Fibroblast of lung (primary cell): ENCODE results near the gene BCCIP. TPM values are rescaled to one million over a fixed set of nuclear protein-coding genes. Genes with fewer than 3 reads are reported as not detected.

ENCODE experiments used
- DNase-seq, 2 donors: peaks; one replicate each; pipeline versions ENCODE4 v3.0.0 to v3.0.0-alpha.2; 2010; ENCODE audit warnings: low read depth in 2 of 2
- H2AFZ ChIP-seq: 2 replicates; pipeline ENCODE4 v1.5.1; 2012; ENCODE audit warnings: low read length, control low read depth, inconsistent platforms
- H3K27ac ChIP-seq: 2 replicates; pipeline ENCODE4 v1.5.1; 2011; ENCODE audit warnings: low read length, control low read depth; ENCODE audit not compliant: insufficient read depth
- H3K27me3 ChIP-seq: 2 replicates; pipeline ENCODE4 v1.5.1; 2011; ENCODE audit warnings: mild to moderate bottlenecking, low read length; ENCODE audit not compliant: control insufficient read depth, insufficient read depth
- H3K36me3 ChIP-seq: 2 replicates; pipeline ENCODE4 v1.5.1; 2011; ENCODE audit warnings: low read length; ENCODE audit not compliant: control insufficient read depth, insufficient read depth
- H3K4me1 ChIP-seq: 2 replicates; pipeline ENCODE4 v1.5.1; 2011; ENCODE audit warnings: low read length; ENCODE audit not compliant: control insufficient read depth, insufficient read depth; ENCODE audit errors: extremely low read depth
- H3K4me2 ChIP-seq: 2 replicates; pipeline ENCODE4 v1.5.1; 2011; ENCODE audit warnings: low read length, control low read depth; ENCODE audit not compliant: insufficient read depth; ENCODE audit errors: extremely low read depth
- H3K4me3 ChIP-seq, 4 experiments: fragments of 200-600 bp in 1 of 4; sonication (generic) in 1 of 4; replicated peaks in 1 of 4; 2 replicates each; pipeline ENCODE4 v1.5.1; 2011 to 2016; ENCODE audit warnings: low read length in 4 of 4, low read depth in 3 of 4, mild to moderate bottlenecking in 3 of 4, control low read depth in 2 of 4, inconsistent platforms in 1 of 4, mixed read lengths in 1 of 4; ENCODE audit not compliant: insufficient read depth in 1 of 4; ENCODE audit errors: control extremely low read depth in 1 of 4
- H3K79me2 ChIP-seq: 2 replicates; pipeline ENCODE4 v1.5.1; 2012; ENCODE audit warnings: mild to moderate bottlenecking, low read length, inconsistent platforms; ENCODE audit not compliant: control insufficient read depth, insufficient read depth
- H3K9ac ChIP-seq: 2 replicates; pipeline ENCODE4 v1.5.1; 2011; ENCODE audit warnings: mild to moderate bottlenecking, low read length, control low read depth; ENCODE audit not compliant: insufficient read depth
- H3K9me3 ChIP-seq: 2 replicates; pipeline ENCODE4 v1.5.1; 2012; ENCODE audit warnings: low read depth, low read length; ENCODE audit not compliant: control insufficient read depth, insufficient read depth
- H4K20me1 ChIP-seq: 2 replicates; pipeline ENCODE4 v1.5.1; 2011; ENCODE audit warnings: low read length; ENCODE audit not compliant: control insufficient read depth, insufficient read depth; ENCODE audit errors: extremely low read depth
- EZH2 ChIP-seq: IDR thresholded peaks from 2 replicates; pipeline ENCODE4 v1.5.1; 2012; ENCODE audit warnings: low read length, control low read depth, mild to moderate bottlenecking; ENCODE audit errors: missing control alignments
- polyA plus RNA-seq, 2 donors: library from polyadenylated mRNA; depleted of rRNA in 1 of 2; stranded (reverse) in 1 of 2; unstranded in 1 of 2; fragments of >200 nt; gene quantifications; 2 replicates each; pipeline ENCODE4 v1.2.1, GENCODE V29; 2011 to 2012; ENCODE audit warnings: missing spikeins in 1 of 2
- total RNA-seq: library from RNA; depleted of rRNA; stranded (reverse); fragments of >200 nt; gene quantifications from 2 replicates; pipeline ENCODE4 v1.2.1, GENCODE V29; 2014
- TF ChIP-seq, protein P1 (sequence below), 2 donors: IDR thresholded peaks in 1 of 2; conservative IDR thresholded peaks in 1 of 2; 1 replicate in 1 of 2; 2 replicates in 1 of 2; pipeline ENCODE4 v1.5.1; 2011 to 2012; ENCODE audit warnings: low read length in 2 of 2, control low read depth in 1 of 2, inconsistent platforms in 1 of 2, low read depth in 1 of 2, mild to moderate bottlenecking in 1 of 2

Gene BCCIP
- total and polyA plus RNA-seq, 2 donors (not counting 1 experiment from before 2014, with no cell fraction given) = 32.0 to 72.2 TPM

DNA sequence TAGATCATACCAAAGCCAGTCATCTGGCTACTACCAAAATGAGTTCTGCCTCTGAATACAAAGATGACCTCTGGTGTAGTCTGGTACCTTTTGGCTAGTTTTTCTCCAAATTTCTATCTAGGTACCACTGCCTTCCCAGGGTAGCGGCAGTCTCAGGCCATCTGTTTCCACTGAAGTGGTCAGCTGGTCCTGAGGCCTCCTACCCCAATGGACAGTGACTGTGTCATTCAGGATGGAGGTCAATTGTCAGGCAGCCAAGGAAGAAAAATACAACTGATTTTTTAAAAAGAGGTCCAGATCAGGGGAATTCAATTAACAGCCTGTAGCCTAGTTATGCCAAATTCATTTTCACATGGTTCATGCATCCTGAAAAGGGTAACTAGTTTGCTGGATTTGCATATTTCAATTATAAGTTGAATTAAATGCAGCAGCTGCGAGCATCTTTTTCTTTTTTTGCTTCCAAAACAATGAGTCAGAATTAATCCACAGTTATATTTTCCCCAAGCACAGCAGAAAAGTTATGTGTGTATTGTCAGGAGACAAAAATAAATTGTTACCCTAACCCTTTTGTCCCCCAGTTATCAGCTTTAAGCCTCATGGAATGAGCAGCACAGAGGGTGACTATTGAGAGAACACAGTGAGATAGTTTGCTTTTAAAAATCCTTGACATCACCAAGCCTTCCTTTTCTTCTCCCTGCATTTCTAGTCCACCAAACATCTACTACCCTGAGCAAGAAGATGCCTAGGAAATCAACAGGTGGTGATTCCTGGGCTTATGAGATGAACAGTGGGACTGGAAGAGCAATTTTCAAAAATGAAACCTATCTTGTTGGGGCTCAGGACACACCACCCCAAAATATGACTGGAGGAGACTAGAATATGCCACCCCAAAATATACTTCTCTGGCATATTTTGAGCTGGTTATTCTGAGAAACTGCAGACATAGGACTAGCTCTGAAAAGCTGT, 27.7 kb downstream of the BCCIP start:
- H2AFZ ChIP-seq = no peak overlapping the region
- H3K27ac ChIP-seq = no peak overlapping the region
- H3K9ac ChIP-seq = no peak overlapping the region
- H3K4me1 ChIP-seq = no peaks in the 10 kb centered on the region
- H3K36me3 ChIP-seq = peaks cover 3% of the 10 kb centered on the region
- no peak overlapping the region for H3K4me2 ChIP-seq
- no peaks in the 10 kb centered on the region for H3K27me3 ChIP-seq
- no peaks in the 10 kb centered on the region for H3K9me3 ChIP-seq
- TF ChIP-seq, protein P1, sequence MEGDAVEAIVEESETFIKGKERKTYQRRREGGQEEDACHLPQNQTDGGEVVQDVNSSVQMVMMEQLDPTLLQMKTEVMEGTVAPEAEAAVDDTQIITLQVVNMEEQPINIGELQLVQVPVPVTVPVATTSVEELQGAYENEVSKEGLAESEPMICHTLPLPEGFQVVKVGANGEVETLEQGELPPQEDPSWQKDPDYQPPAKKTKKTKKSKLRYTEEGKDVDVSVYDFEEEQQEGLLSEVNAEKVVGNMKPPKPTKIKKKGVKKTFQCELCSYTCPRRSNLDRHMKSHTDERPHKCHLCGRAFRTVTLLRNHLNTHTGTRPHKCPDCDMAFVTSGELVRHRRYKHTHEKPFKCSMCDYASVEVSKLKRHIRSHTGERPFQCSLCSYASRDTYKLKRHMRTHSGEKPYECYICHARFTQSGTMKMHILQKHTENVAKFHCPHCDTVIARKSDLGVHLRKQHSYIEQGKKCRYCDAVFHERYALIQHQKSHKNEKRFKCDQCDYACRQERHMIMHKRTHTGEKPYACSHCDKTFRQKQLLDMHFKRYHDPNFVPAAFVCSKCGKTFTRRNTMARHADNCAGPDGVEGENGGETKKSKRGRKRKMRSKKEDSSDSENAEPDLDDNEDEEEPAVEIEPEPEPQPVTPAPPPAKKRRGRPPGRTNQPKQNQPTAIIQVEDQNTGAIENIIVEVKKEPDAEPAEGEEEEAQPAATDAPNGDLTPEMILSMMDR (conservative IDR thresholded peaks at IDR 0.05 in 1 of 2, IDR thresholded peaks at IDR 0.05 in 1 of 2; ENCODE audit: low read depth in 1 of 2, low read length in 2 of 2) = no peak
- no peak for TF ChIP-seq EZH2
- no peak overlapping the region for H3K4me3 ChIP-seq
- H4K20me1 ChIP-seq = no peaks in the 10 kb centered on the region
- H3K79me2 ChIP-seq = no peaks in the 10 kb centered on the region
- DNase-seq = no peak

DNA sequence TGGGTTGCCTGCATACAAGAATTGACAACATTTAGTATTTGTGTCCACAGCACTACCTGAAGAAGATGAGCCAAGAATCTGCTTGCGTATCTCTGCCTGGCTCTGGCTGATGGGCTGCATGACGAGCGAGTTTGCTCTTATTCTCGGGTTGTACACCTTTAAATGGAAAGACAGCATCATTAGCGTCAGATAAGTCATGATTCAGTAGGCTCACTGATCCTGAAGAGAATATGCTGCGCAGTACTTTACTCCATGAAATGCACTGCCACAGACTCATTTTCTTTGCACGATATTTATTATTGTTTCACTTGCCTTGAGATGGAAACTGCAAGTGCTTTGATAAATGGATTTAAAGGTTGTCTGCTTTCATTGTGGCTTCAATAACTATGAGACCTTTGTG, 29.1 kb downstream of the BCCIP start:
- H3K4me3 ChIP-seq = no peak overlapping the region
- no peak for TF ChIP-seq EZH2
- TF ChIP-seq, protein P1 (conservative IDR thresholded peaks at IDR 0.05 in 1 of 2, IDR thresholded peaks at IDR 0.05 in 1 of 2; ENCODE audit: low read depth in 1 of 2, low read length in 2 of 2) = no peak
- H4K20me1 ChIP-seq = no peaks in the 10 kb centered on the region
- H3K9ac ChIP-seq = no peak overlapping the region
- H2AFZ ChIP-seq = no peak overlapping the region
- no peaks in the 10 kb centered on the region for H3K79me2 ChIP-seq
- H3K9me3 ChIP-seq = no peaks in the 10 kb centered on the region
- H3K4me2 ChIP-seq = no peak overlapping the region
- H3K36me3 ChIP-seq = peaks cover 3% of the 10 kb centered on the region
- H3K27ac ChIP-seq = no peak overlapping the region
- no peaks in the 10 kb centered on the region for H3K4me1 ChIP-seq
- DNase-seq = no peak
- H3K27me3 ChIP-seq = no peaks in the 10 kb centered on the region

DNA sequence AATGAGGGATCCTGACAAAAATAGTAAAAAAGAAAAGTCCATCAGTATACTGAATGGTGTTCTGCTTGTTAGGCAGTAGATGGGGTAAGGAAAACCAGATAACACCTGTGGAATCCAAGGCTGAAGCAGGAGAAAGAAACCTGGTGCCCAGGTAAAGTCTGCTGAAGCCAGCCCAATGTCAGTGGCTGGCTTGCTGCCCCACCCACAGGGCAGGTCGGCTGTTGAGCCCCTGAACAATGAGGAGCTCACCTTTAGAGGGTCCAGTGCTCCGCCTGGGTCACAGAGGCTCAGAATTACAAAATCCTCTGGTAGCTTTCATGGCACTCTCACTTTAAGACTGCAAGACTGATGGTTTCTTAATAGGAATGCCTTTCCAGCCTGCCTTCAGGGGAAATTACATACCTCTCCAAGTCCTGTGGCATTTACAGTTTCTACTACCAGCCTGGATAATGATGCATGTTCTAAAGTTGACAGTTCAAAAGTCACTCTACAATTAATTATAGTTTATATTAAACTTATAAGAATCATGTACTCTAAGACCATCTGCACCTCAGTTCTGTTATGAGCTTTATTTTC, 33.9 kb downstream of the BCCIP start:
- H2AFZ ChIP-seq = no peak overlapping the region

More for the DNA sequence above, 33.9 kb downstream of the BCCIP start:
- H3K36me3 ChIP-seq = peaks cover 1% of the 10 kb centered on the region
- no peaks in the 10 kb centered on the region for H3K79me2 ChIP-seq
- no peak for TF ChIP-seq EZH2
- TF ChIP-seq, protein P1 (conservative IDR thresholded peaks at IDR 0.05 in 1 of 2, IDR thresholded peaks at IDR 0.05 in 1 of 2; ENCODE audit: low read depth in 1 of 2, low read length in 2 of 2) = no peak
- no peak overlapping the region for H3K4me2 ChIP-seq
- no peak overlapping the region for H3K9ac ChIP-seq
- H3K27me3 ChIP-seq = no peaks in the 10 kb centered on the region
- no peak overlapping the region for H3K4me3 ChIP-seq
- no peaks in the 10 kb centered on the region for H3K9me3 ChIP-seq
- H3K4me1 ChIP-seq = no peaks in the 10 kb centered on the region
- no peak overlapping the region for H3K27ac ChIP-seq
- no peaks in the 10 kb centered on the region for H4K20me1 ChIP-seq
- DNase-seq = no peak
